NCI-H1930 (cell line): ENCODE data around the gene SOAT2.

ENCODE experiments used
- DNase-seq, 2 experiments: peaks; one replicate each; lab custom pipeline; 2025; lab: John Stamatoyannopoulos, UW

SOAT2 gene, protein sequence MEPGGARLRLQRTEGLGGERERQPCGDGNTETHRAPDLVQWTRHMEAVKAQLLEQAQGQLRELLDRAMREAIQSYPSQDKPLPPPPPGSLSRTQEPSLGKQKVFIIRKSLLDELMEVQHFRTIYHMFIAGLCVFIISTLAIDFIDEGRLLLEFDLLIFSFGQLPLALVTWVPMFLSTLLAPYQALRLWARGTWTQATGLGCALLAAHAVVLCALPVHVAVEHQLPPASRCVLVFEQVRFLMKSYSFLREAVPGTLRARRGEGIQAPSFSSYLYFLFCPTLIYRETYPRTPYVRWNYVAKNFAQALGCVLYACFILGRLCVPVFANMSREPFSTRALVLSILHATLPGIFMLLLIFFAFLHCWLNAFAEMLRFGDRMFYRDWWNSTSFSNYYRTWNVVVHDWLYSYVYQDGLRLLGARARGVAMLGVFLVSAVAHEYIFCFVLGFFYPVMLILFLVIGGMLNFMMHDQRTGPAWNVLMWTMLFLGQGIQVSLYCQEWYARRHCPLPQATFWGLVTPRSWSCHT

GRCh38 chr12:53102883-53103807 is at the start of gene SOAT2:
Gene SOAT2, plus strand, starts transcription at chr12:53103486. Its CDS starts 92 bp downstream, at chr12:53103578.
- DNase-seq, result no peak

DNA sequence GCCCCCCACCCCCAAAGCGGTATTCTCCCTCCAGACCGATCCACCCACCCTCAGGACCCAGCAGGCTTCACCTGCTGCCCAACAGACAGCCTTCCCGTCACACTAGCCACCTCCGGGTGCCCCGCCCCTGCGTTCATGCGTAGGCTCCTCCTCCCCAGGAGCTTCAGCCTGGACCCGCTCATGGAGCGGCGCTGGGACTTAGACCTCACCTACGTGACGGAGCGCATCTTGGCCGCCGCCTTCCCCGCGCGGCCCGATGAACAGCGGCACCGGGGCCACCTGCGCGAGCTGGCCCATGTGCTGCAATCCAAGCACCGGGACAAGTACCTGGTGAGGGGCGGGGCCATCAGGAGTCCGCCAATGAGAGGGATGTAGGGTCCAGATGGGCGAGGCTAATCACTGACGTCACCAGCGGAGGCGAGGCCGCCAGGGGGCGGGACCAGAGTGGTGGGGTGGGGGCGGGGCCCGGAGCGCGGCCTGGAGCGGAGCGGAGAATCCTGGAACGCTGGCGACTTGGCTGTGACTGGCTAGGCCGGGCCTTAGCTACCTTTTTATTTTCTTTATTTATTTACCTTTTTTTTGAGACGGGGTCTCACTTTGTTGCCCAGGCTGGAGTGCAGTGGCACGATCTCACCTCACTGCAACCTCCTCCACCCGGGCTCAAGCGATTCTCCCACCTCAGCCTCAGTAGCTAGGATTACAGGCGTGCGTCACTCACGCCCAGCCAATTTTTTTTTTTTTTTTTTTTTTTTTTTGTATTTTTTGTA is 49.0 kb upstream of the SOAT2 start:
- peak; percentile 92 to 95 for DNase-seq

DNA sequence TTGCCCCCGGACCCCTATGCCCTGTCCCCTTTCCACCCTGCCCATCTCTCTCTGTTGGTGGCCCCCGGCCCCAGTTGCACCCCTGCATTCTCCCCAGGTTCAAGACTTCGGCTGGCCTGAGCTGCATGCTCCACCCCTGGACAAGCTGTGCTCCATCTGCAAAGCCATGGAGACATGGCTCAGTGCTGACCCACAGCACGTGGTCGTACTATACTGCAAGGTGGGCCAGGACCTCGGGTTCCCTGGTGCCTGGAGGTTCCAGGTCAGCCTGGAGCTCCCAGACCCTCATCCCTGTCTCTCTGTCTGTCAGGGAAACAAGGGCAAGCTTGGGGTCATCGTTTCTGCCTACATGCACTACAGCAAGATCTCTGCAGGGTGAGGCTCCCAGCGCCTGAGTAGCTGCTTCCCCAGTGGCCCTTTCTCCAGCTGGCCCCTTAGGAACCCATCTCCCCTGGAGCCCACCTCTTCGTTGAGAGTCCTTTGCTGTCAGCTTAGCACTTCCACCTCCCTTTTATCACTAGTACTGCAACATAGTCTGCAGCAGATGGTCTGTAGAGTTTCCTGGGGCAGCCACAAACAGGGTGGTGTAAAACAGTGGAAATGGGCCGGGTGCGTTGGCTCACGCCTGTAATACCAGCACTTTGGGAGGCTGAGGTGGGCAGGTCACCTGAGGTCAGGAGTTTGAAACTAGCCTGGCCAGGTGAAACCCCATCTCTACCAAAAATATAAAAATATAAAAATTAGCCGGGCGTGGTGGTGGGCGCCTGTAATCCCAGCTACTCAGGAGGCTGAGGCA is 47.6 kb upstream of the SOAT2 start:
- no peak for DNase-seq

DNA sequence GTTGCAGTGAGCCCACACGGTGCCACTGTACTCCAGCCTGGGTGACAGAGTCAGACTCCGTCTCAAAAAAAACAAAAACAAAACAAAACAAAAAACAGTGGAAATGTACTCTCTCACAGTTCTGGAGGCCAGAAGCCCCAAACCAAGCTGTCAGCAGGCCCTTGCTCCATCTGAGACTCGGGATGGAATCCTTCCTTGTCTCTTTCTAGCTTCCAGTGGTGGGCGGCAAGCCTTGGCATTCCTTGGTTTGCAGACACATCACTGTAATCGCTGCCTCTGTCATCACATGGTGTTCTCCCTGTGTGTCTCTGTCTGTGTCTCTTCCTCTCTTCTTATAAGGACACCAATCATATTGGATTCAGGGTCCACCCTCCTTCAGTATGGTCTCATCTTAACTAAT is 47.0 kb upstream of the SOAT2 start:
- DNase-seq, result no peak

DNA sequence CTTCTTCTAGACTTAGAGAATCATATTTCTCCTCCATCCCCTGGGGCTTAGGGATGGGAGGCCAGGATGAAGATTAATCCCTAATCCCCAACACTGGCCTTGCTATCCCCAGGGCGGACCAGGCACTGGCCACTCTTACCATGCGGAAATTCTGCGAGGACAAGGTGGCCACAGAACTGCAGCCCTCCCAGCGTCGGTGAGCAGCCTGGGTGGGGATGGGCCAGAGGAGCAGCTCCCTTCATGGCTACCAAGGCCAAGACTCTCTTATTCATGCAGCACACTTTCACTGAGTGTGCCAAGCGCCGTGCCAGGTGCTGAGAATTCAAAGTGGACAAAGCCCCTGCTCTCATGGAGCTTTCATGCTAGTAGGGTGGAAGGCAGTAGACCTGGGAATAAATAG is 46.4 kb upstream of the SOAT2 start:
- DNase-seq, result no peak

DNA sequence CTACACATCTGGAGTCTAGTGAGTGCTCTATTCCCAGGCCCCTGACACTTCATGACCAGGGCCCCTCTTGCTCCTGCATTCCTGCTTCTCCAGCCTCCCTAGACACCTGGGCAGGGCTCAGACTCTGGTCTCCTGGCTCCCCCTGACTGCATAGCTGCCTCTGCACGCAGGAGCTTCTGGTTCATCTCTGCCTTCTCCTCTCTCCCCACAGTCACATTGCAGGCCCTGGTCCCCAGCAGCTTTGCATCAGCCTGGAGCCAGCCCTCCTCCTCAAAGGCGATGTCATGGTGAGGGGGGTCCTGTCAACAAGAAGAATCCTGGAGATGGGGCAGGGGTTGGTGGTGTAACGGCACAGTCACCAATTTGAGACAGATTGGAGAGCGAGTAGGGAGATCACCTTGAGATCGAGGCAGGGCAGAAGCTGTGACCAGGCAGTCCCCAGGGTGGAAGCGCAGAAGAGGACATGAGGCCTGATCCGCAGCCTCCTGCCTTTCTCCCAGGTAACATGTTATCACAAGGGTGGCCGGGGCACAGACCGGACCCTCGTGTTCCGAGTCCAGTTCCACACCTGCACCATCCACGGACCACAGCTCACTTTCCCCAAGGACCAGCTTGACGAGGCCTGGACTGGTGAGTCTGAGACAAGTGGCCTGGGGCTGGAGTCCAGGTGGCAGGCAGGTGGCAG is 45.3 kb upstream of the SOAT2 start:
- no peak for DNase-seq

GRCh38 chr12:53058674-53059433 is 44.4 kb upstream of the SOAT2 start:
- DNase-seq, result no peak

DNA sequence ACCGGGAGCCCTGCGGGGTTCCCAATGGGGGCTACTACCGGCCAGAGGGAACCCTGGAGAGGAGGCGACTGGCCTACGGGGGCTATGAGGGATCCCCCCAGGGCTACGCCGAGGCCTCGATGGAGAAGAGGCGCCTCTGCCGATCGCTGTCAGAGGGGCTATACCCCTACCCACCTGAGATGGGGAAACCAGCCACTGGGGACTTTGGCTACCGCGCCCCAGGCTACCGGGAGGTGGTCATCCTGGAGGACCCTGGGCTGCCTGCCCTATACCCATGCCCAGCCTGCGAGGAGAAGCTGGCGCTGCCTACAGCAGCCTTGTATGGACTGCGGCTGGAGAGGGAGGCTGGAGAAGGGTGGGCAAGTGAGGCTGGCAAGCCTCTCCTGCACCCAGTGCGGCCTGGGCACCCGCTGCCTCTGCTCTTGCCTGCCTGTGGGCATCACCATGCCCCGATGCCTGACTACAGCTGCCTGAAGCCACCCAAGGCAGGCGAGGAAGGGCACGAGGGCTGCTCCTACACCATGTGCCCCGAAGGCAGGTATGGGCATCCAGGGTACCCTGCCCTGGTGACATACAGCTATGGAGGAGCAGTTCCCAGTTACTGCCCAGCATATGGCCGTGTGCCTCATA is 43.7 kb upstream of the SOAT2 start:
- no peak for DNase-seq

DNA sequence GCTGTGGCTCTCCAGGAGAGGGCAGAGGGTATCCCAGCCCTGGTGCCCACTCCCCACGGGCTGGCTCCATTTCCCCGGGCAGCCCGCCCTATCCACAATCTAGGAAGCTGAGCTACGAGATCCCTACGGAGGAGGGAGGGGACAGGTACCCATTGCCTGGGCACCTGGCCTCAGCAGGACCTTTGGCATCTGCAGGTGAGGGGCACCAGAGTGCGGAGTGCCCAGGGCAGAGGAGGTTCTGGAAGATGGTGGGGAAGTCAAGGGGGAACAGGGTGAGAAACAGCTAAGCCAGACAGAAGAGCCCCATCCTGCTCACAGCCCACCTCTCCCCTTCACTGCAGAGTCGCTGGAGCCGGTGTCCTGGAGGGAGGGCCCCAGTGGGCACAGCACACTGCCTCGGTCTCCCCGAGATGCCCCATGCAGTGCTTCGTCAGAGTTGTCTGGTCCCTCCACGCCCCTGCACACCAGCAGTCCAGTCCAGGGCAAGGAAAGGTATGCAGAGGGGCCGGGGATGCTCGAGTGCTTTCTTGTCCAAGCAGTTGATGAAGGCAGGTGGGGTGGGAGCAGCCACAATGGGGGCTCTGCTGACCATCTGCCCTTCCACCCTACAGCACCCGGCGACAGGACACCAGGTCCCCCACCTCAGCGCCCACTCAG is 43.1 kb upstream of the SOAT2 start:
- DNase-seq, result no peak

- no peak for DNase-seq
Measured at GRCh38 chr12:53060721-53061276, 42.5 kb upstream of the SOAT2 start.

DNA sequence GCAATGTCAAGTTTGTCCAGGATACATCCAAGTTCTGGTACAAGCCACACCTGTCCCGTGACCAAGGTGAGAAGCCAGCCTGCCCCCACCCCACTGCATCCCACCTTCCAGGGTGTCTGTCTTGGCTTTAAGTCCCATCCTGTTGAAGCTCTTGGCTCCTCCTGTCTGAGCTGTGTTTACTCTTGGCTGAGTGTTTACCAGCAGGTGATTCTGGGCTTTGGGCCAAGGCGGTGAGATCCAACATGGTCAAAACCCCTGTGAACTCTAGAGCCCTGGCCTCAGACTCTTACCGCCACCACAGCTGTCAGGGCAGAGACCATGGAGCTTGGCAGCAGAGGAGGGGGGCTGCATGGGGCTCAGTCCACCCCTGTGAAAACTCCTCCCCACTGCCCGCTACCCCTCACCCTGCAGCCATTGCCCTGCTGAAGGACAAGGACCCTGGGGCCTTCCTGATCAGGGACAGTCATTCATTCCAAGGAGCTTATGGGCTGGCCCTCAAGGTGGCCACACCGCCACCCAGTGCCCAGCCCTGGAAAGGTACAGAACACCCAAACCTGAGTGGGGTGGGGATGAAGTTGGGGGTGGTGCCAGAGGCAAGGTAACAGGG is 41.8 kb upstream of the SOAT2 start:
- no peak for DNase-seq

- DNase-seq, result no peak
Measured at GRCh38 chr12:53062011-53062961, 41.0 kb upstream of the SOAT2 start.

GRCh38 chr12:53062977-53063707 is 40.1 kb upstream of the SOAT2 start:
- DNase-seq, result no peak

GRCh38 chr12:53063708-53064612 is 39.3 kb upstream of the SOAT2 start:
- DNase-seq, result no peak
